Gastroesophageal sphincter (tissue), 4 donors: ENCODE results near the gene PIP5KL1. TPM values are rescaled to one million over a fixed set of nuclear protein-coding genes. Genes with fewer than 3 reads are reported as not detected.
A peak's percentile ranks its signal among the peaks of the same experiment; 100 is the strongest.

ENCODE experiments used
- ATAC-seq: fragments of 150-250 bp; one replicate; pipeline ENCODE4 v1.9.1; 2016; ENCODE audit warnings: mild to moderate bottlenecking, moderate library complexity
- H3K27ac ChIP-seq, 4 donors: fragments of 200-600 bp; sonication (generic) in 3 of 4; 1 replicate in 3 of 4; 2 replicates in 1 of 4; pipeline ENCODE4 v1.5.1; 2016 to 2019
- H3K27me3 ChIP-seq: fragments of 200-600 bp; sonication (generic); one replicate; pipeline ENCODE4 v1.5.1; 2019
- H3K36me3 ChIP-seq, 2 donors: fragments of 200-600 bp; sonication (generic); one replicate each; pipeline ENCODE4 v1.5.1; 2019; ENCODE audit warnings: control low read depth in 1 of 2
- H3K4me1 ChIP-seq, 3 donors: fragments of 200-600 bp; sonication (generic); 1 replicate in 2 of 3; 2 replicates in 1 of 3; pipeline ENCODE4 v1.5.1; 2016 to 2019; ENCODE audit warnings: control low read depth in 2 of 3
- H3K4me3 ChIP-seq, 2 donors: fragments of 200-600 bp; sonication (generic); one replicate each; pipeline ENCODE4 v1.5.1; 2019; ENCODE audit warnings: mild to moderate bottlenecking in 1 of 2, moderate library complexity in 1 of 2
- H3K9me3 ChIP-seq, 3 donors: fragments of 200-600 bp; sonication (generic); one replicate each; pipeline ENCODE4 v1.5.1; 2017 to 2019; ENCODE audit warnings: control low read depth in 2 of 3
- CTCF ChIP-seq, 4 experiments: fragments of 200-600 bp in 2 of 4; fragments of 450-650 bp in 2 of 4; sonication (generic) in 1 of 4; IDR thresholded peaks; one replicate each; pipeline ENCODE4 v1.5.1; 2017 to 2019; ENCODE audit warnings: antibody characterized with exemption in 4 of 4, mild to moderate bottlenecking in 2 of 4, moderate library complexity in 2 of 4
- EP300 ChIP-seq: sonication (generic); formaldehyde crosslinking; IDR thresholded peaks from one replicate; pipeline ENCODE4 v1.6.1; 2017; ENCODE audit warnings: antibody characterized with exemption, mild to moderate bottlenecking
- POLR2A ChIP-seq, 2 donors: fragments of 450-650 bp; IDR thresholded peaks; one replicate each; pipeline ENCODE4 v1.6.1; 2017; ENCODE audit warnings: antibody characterized with exemption in 2 of 2, mild to moderate bottlenecking in 2 of 2, moderate library complexity in 1 of 2
- POLR2AphosphoS5 ChIP-seq: sonication (generic); formaldehyde crosslinking; IDR thresholded peaks from one replicate; pipeline ENCODE4 v1.6.1; 2017; ENCODE audit warnings: antibody characterized with exemption
- WGBS, 2 donors: methylation state at CpG; one replicate each; pipeline ENCODE4 v1.1.5; 2018; ENCODE audit warnings: low coverage in 1 of 2; 5-methylcytosine and 5-hydroxymethylcytosine counted together
- total RNA-seq, 4 donors: library from RNA; depleted of rRNA; stranded (reverse); fragments of >200 nt; gene quantifications; one replicate each; pipeline ENCODE4 v1.1.0, GENCODE V29; 2016

PIP5KL1 gene
- total RNA-seq = 1 to 10 TPM in 2 of 4 donors, under 1 TPM in 1, not detected in 1; 0.66 to 3.4 (median 3.1) TPM

GRCh38 chr9:127930231-127931091 is at the start of gene PIP5KL1:
Gene PIP5KL1 (minus strand): TSS chr9:127930777. CDS start chr9:127930752, 25 bp downstream.
- Histone ChIP-seq H3K9me3 (no peaks in the 10 kb centered on the region), H3K4me1 (peaks cover 0 to 53% (median 26%) of the 10 kb centered on the region in 3 donors), H3K27ac (no peak within 1 kb of the TSS), H3K27me3 (peaks cover 51% of the 10 kb centered on the region), H3K4me3 (peak within 1 kb of the TSS; percentile 18 to 58), H3K36me3 (peaks cover 0 to 23% of the 10 kb centered on the region in 2 donors)
- no peak for TF ChIP-seq POLR2A (IDR thresholded peaks at IDR 0.05)
- TF ChIP-seq EP300 = no peak
- no peak for TF ChIP-seq CTCF (IDR thresholded peaks at IDR 0.05)
- no peak for TF ChIP-seq POLR2AphosphoS5
- ATAC-seq = peak; percentile 91
- 2 to 18% methylated on average over 4 to 7 of the region's 70 CpGs for WGBS, 2 donors

DNA sequence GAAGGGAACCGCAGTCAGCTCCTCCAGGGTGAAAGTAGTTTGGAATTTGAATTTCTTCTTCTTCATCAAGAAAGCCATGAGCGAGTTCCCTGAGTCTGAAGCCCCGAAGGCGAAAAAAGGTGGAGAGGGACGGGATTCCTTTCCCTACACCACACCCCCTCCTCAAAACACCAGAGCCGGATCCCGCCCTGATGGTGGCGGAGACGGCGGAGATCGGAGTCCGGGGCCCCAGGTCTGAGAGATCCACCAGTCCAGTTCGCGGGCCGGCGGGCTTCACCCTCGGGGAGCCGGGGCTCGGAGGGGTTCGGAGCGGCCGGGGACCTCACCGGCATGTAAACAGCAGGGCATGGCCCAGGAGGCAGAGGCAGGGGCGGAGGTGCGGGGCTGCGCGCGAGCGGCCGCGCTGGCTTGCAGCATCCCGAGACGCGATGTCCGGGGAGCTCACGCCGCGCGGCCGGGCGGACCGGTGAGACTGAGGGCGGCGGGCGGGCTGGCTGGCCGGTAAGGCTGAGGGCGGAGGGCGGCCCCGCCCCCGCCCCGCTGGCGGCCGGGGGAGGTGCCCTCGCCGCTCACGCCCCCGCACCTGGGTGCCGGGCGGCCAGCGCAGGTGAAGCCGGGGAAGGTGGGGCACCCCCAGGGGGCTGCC is 49.6 kb upstream of the PIP5KL1 start:
- Histone ChIP-seq H3K4me1 (peaks cover 4 to 68% (median 52%) of the 10 kb centered on the region in 3 donors), H3K27me3 (no peaks in the 10 kb centered on the region), H3K9me3 (no peaks in the 10 kb centered on the region), H3K4me3 (peak overlapping the region; percentile 53 to 72), H3K27ac (peak overlapping the region; percentile 45 to 92 (median 90)), H3K36me3 (no peaks in the 10 kb centered on the region)
- peak; percentile 32 for ATAC-seq
- no CpG with 5 or more reads among the region's 61 CpGs for WGBS, 2 donors
- TF ChIP-seq POLR2A (IDR thresholded peaks at IDR 0.05) = peak in 1 of 2 donors; percentile 7
- peak; percentile 7 for TF ChIP-seq POLR2AphosphoS5
- peak in 1 of 4 experiments; percentile 12 for TF ChIP-seq CTCF (IDR thresholded peaks at IDR 0.05)
- no peak for TF ChIP-seq EP300

GRCh38 chr9:127979333-127980059 is 48.9 kb upstream of the PIP5KL1 start:
- no peaks in the 10 kb centered on the region for H3K9me3 ChIP-seq
- ATAC-seq = no peak
- H3K27me3 ChIP-seq = no peaks in the 10 kb centered on the region
- WGBS, 2 donors = 0% methylated on average over 2 of the region's 24 CpGs; no CpG with 5 or more reads in 1 of the 2 donors
- peaks cover 4 to 75% (median 58%) of the 10 kb centered on the region in 3 donors for H3K4me1 ChIP-seq
- no peaks in the 10 kb centered on the region for H3K36me3 ChIP-seq
- peak overlapping the region; percentile 53 to 72 for H3K4me3 ChIP-seq
- H3K27ac ChIP-seq = peak overlapping the region; percentile 45 to 92 (median 90)
- peak in 2 of 4 experiments; percentile 14 to 17 for TF ChIP-seq CTCF (IDR thresholded peaks at IDR 0.05)
- no peak for TF ChIP-seq POLR2AphosphoS5
- TF ChIP-seq EP300 = no peak
- TF ChIP-seq POLR2A (IDR thresholded peaks at IDR 0.05) = peak in 1 of 2 donors; percentile 15

DNA sequence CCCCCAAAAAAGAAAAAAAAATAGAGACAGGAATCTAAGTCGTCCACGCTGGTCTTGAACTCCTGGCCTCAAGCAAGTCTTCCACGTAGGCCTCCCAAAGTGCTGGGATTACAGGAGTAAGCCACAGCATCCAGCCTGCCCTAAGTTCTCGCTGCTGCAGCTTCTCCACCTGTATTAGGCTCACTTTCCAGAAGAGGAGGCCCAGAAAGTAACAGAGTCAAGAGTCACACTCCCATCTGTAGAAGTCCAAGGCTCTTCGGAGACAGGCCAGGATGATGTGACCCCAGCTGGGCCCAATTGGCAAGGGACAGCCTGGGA is 48.4 kb upstream of the PIP5KL1 start:
- Histone ChIP-seq H3K27me3 (no peaks in the 10 kb centered on the region), H3K4me3 (peak overlapping the region; percentile 53 to 72), H3K9me3 (no peaks in the 10 kb centered on the region), H3K4me1 (peaks cover 9 to 80% (median 64%) of the 10 kb centered on the region in 3 donors), H3K27ac (peak overlapping the region; percentile 10 to 92 (median 90)), H3K36me3 (no peaks in the 10 kb centered on the region)
- no peak for ATAC-seq
- WGBS, 2 donors = 33 to 36% methylated on average over 2 of the region's 5 CpGs
- TF ChIP-seq CTCF (IDR thresholded peaks at IDR 0.05) (no peak), POLR2A (IDR thresholded peaks at IDR 0.05) (no peak)
